PFSK-1 (cell line): ENCODE measurements around the gene CACNA1A.

Source experiments
- POLR2AphosphoS5 ChIP-seq: IDR thresholded peaks from 2 replicates; pipeline ENCODE4 v1.6.1; 2012; ENCODE audit warnings: low read depth, mild to moderate bottlenecking, control low read depth, low read length, moderate library complexity
- TAF1 ChIP-seq: IDR thresholded peaks from 2 replicates; pipeline ENCODE4 v1.6.1; 2012; ENCODE audit warnings: low read length, control low read depth, borderline replicate concordance; ENCODE audit not compliant: insufficient read depth

DNA sequence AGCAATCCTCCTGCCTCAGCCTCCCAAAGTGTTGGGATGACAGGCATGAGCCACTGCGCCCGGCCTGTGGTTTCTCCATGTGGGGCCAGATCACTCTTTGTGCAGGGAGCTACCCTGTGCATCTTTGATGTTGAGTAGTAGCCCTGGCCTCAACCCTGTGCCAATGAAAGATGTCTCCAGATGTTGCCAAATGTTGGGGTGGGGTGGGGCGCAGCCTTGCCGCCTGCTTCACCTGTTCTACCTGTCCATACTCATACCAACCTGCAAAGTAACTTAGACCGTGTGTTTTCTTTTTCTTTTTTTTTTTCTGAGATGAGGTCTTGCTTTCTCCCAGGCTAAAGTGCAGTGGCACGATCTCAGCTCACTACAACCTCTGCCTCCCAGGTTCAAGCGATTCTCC, 335.1 kb downstream of the CACNA1A start:
- TF ChIP-seq TAF1 (no peak), POLR2AphosphoS5 (no peak)
